Lower leg skin (tissue), 3 donors: Measurements from ENCODE around the gene LPCAT4.

ENCODE experiments used
- POLR2A ChIP-seq, 2 donors: fragments of 450-650 bp; IDR thresholded peaks; one replicate each; pipeline ENCODE4 v1.6.1; 2016 to 2017; ENCODE audit warnings: antibody characterized with exemption in 2 of 2, mild to moderate bottlenecking in 1 of 2, moderate library complexity in 1 of 2
- TF ChIP-seq, protein P1 (sequence below), 3 donors: fragments of 450-650 bp; IDR thresholded peaks; one replicate each; pipeline ENCODE4 v1.5.1; 2016; ENCODE audit warnings: antibody characterized with exemption in 3 of 3, mild to moderate bottlenecking in 3 of 3, moderate library complexity in 2 of 3

DNA sequence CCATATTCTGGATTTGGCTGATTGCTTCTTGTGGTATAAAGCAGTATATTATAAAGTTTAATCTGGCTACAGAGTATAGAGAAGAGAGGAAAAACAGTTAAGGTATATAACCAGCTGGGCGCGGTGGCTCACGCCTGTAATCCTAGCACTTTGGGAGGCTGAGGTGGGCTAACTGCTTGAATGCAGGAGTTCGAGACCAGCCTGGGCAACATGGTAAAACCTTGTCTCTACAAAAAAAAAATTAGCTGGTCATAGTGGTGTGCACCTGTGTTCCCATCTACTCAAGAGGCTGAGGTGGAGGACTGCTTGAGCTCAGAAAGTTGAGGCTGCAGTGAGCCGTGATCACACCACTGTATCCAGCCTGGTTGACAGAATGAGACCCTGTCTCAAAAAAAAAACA lies 36.7 kb downstream of the LPCAT4 start:
- TF ChIP-seq, protein P1, sequence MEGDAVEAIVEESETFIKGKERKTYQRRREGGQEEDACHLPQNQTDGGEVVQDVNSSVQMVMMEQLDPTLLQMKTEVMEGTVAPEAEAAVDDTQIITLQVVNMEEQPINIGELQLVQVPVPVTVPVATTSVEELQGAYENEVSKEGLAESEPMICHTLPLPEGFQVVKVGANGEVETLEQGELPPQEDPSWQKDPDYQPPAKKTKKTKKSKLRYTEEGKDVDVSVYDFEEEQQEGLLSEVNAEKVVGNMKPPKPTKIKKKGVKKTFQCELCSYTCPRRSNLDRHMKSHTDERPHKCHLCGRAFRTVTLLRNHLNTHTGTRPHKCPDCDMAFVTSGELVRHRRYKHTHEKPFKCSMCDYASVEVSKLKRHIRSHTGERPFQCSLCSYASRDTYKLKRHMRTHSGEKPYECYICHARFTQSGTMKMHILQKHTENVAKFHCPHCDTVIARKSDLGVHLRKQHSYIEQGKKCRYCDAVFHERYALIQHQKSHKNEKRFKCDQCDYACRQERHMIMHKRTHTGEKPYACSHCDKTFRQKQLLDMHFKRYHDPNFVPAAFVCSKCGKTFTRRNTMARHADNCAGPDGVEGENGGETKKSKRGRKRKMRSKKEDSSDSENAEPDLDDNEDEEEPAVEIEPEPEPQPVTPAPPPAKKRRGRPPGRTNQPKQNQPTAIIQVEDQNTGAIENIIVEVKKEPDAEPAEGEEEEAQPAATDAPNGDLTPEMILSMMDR (IDR thresholded peaks at IDR 0.05) = no peak
- TF ChIP-seq POLR2A (IDR thresholded peaks at IDR 0.05) = no peak
